B cell (primary cell): ENCODE measurements around the gene FOXI1.

ENCODE experiments used
- EZH2 ChIP-seq: IDR thresholded peaks from 2 replicates; pipeline ENCODE4 v1.6.1; 2012; ENCODE audit warnings: borderline replicate concordance, low read depth, mild to moderate bottlenecking, moderate library complexity, low read length; ENCODE audit not compliant: insufficient read depth, poor library complexity, severe bottlenecking
- TF ChIP-seq, protein P1 (sequence below): fragments of 200-600 bp; IDR thresholded peaks from one replicate; pipeline ENCODE4 v1.8.0; 2022; ENCODE audit warnings: antibody characterized with exemption, mild to moderate bottlenecking

DNA sequence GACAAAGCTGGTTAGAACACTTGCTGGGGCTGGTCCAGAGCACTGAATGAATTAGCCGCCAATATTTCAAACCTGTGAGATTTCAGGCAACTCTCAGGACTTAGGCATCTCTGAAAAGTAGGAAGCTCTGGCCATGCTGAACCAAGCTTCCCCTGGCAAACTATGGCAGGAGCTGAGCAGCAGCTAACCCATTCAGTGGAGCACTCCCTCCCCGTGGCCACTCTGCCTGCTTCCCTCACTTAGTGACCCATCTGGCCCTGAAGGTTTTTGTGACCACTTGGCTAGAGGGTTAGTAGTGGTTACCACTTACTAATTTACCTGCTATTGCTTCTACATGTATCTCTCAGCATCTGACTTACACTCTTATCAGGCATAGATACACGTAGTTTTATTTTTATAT lies 25.5 kb downstream of the FOXI1 start:
- TF ChIP-seq, protein P1, sequence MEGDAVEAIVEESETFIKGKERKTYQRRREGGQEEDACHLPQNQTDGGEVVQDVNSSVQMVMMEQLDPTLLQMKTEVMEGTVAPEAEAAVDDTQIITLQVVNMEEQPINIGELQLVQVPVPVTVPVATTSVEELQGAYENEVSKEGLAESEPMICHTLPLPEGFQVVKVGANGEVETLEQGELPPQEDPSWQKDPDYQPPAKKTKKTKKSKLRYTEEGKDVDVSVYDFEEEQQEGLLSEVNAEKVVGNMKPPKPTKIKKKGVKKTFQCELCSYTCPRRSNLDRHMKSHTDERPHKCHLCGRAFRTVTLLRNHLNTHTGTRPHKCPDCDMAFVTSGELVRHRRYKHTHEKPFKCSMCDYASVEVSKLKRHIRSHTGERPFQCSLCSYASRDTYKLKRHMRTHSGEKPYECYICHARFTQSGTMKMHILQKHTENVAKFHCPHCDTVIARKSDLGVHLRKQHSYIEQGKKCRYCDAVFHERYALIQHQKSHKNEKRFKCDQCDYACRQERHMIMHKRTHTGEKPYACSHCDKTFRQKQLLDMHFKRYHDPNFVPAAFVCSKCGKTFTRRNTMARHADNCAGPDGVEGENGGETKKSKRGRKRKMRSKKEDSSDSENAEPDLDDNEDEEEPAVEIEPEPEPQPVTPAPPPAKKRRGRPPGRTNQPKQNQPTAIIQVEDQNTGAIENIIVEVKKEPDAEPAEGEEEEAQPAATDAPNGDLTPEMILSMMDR = no peak
- TF ChIP-seq EZH2 = no peak
